Stimulated activated effector memory CD8-positive, alpha-beta T cell treated with anti-CD3 and anti-CD28 coated beads, Interleukin-12 subunit alpha, Interleukin-12 subunit beta, amount 100 ng/mL, for 72 hours (primary cell): Measurements from ENCODE around the gene MRM3.
A peak's percentile ranks its signal among the peaks of the same experiment; 100 is the strongest.
"Not testable (repeated sequence)": the region's sequence is repeated elsewhere in the genome, so short reads cannot be mapped to it uniquely, and the experiment has no call there.

Experiments
- ATAC-seq: fragments of 150-1000 bp; cut with Tn5 transposase; 2 replicates; pipeline ENCODE4 v1.10.0; 2021
- DNase-seq, 2 donors: peaks; one replicate each; pipeline ENCODE4 v3.0.0; 2021 to 2022; ENCODE audit warnings: low spot score in 2 of 2
- H3K27ac Mint-ChIP-seq: one replicate; pipeline ENCODE4 v1.8.0; 2022; ENCODE audit warnings: mild to moderate bottlenecking, mixed read lengths
- H3K36me3 Mint-ChIP-seq: one replicate; pipeline ENCODE4 v1.8.0; 2022; ENCODE audit warnings: mild to moderate bottlenecking, mixed read lengths
- H3K4me1 Mint-ChIP-seq: one replicate; pipeline ENCODE4 v1.8.0; 2022; ENCODE audit warnings: mixed read lengths
- H3K4me3 Mint-ChIP-seq: one replicate; pipeline ENCODE4 v1.8.0; 2022; ENCODE audit warnings: mild to moderate bottlenecking, mixed read lengths
- H3K9me3 Mint-ChIP-seq: one replicate; pipeline ENCODE4 v1.8.0; 2022; ENCODE audit warnings: mixed read lengths

MRM3 gene

DNA sequence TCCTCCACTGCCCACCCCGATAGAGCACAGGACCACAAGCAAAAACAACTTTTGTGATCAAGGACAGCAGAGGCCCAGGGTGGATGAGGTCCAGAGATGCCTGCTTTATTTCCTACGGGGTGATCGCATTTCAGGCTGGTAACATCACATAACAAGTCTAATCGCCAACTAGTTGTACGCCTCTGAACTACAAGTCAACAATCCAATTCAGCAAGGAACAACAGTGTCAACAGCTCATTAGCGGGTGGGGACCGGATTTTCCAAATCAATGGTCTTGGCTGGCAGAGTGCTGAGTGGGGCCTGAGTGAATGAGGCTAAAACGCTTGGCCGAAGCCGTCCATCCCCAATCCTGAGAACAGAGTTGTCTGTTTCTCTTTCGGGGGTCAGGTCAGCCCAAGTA lies 17.1 kb downstream of the MRM3 start:
- no peak overlapping the region for H3K4me3 Mint-ChIP-seq
- no peak for DNase-seq
- peaks cover 6% of the 10 kb centered on the region for H3K4me1 Mint-ChIP-seq
- H3K36me3 Mint-ChIP-seq = no peaks in the 10 kb centered on the region
- ATAC-seq = no peak
- H3K27ac Mint-ChIP-seq = no peak overlapping the region
- H3K9me3 Mint-ChIP-seq = no peaks in the 10 kb centered on the region

DNA sequence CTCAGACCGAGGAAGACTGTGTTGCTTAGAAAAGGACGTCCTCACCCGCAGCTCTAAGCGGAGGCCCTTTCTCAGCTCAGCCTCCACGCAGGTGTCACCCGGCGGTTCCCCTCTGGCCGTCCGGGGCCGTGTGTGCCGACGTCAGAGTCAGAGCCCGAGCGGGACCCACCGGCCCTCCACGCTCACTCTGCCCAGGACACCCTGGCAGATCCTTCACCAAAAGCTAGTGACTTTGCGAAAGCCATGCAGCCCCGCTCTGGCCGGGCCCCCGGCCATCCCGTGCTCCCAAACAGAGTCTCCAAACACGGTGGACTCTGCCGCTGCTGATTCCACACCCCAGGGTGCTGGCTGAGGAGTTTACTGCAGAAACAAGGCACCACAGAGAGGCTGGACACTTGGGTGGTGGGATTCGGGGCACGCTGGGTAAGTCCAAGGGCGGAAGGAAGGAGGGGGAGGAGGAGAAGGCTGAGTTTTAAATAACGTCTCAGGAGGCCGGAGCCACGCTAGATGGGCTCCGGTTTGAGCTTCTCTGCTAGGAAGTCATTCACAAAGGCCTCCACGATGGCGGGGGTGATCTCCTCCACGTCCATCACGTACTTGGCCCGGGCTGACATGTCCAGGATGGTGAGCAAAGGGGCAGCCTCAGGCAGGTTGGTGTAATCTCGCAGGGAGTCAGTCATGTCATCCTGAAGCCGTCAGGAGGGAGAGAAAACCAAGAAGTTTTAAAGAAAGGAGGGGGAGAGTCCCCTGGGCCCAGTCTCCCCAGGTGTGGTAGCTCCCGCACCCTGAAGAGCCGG lies 18.5 kb downstream of the MRM3 start:
- Mint-ChIP-seq H3K27ac (no peak overlapping the region), H3K36me3 (no peaks in the 10 kb centered on the region), H3K9me3 (no peaks in the 10 kb centered on the region), H3K4me1 (no peaks in the 10 kb centered on the region), H3K4me3 (no peak overlapping the region)
- ATAC-seq = no peak
- DNase-seq = no peak

DNA sequence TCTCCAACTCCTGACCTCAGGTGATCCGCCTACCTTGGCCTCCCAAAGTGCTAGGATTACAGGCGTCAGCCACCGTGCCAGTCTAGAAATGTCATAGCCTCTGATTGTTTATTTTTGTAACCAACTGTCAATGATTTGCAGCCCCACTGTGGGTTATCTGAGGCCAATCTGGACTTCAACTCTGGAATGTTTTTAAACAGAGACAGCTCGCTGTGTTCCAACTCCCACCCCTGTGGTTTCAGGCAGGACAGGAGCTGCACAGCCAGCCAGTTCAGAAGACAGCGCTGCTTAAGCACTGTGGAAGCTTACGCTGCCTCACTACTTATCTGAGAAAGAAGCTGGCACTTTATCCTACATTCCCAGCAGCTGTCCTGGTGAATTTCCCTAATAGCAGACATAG lies 19.5 kb downstream of the MRM3 start:
- no peaks in the 10 kb centered on the region for H3K36me3 Mint-ChIP-seq
- no peaks in the 10 kb centered on the region for H3K4me1 Mint-ChIP-seq
- H3K4me3 Mint-ChIP-seq = no peak overlapping the region
- H3K27ac Mint-ChIP-seq = no peak overlapping the region
- DNase-seq (no peak), ATAC-seq (no peak)
- H3K9me3 Mint-ChIP-seq = no peaks in the 10 kb centered on the region

DNA sequence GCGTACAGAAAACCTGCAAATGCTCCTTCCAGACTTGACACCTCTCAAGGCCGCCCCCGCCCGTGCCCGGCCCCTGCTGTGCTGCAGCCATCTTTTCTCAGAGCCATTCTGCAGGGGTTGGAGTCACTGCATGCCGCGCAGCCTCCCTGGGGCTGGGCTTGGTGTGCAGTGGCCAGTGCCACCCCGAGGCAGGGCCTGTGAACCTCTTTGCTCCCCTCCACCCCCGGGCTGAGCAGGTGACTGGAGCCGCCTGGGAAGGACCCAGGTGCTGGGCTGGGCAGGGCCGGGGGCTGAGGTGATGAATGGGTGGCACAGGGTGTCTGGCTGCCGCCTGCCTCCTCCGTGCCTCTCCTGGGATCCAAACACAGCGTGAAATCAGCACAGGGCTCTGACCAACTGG lies 20.3 kb downstream of the MRM3 start:
- Mint-ChIP-seq H3K9me3 (no peaks in the 10 kb centered on the region), H3K36me3 (no peaks in the 10 kb centered on the region), H3K27ac (no peak overlapping the region), H3K4me3 (no peak overlapping the region), H3K4me1 (no peaks in the 10 kb centered on the region)
- DNase-seq = no peak
- ATAC-seq = no peak

DNA sequence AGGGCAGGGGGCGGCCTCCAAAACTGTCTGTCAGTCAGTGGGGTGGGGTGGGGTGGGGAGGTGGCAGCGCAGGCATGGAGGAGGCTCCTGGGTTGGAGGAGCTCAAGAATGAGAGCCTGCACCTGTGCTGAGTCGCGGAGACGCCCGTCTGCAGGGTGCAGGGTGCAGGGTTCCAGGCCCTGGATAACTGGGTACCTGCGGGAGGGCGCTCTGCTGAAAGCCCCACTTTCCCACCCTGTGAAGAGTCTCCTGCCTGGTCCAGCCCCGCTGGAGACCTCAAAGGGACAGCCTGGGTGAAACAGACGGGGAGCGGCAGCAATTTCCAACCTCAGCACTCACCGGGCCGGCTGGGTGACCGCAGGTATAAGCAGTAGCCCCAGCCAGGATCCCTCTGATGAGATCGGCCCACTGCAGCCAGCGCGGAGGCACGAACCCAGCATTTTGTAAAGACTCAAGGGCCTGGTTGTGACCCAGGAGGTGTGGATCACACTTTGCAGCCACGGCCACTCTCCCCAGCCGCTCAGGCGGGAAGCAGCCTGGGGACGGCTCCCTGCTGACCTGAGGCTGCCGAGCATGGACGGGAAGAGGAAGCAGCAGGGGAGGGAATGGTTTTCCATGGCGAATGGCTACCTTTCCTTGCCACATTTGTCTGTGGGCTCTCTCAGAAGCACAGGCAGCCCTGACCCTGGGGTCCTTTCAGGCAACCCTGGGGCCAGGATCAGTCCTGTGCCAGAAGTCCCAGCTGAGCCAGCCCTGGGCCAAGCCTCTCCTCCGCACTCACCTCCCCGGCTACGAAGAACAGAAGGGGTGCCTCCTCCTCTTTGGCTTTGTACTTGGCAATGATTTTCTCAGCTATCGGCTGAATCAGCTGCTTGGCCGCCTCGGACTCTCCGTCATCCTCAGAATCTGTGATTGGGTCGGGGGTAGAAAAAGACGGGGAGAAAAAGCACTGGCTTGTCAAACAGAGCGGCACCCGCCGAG lies 21.0 kb downstream of the MRM3 start:
- no peak for ATAC-seq
- Mint-ChIP-seq H3K9me3 (no peaks in the 10 kb centered on the region), H3K36me3 (no peaks in the 10 kb centered on the region), H3K4me3 (no peak overlapping the region), H3K27ac (no peak overlapping the region), H3K4me1 (no peaks in the 10 kb centered on the region)
- DNase-seq = no peak

DNA sequence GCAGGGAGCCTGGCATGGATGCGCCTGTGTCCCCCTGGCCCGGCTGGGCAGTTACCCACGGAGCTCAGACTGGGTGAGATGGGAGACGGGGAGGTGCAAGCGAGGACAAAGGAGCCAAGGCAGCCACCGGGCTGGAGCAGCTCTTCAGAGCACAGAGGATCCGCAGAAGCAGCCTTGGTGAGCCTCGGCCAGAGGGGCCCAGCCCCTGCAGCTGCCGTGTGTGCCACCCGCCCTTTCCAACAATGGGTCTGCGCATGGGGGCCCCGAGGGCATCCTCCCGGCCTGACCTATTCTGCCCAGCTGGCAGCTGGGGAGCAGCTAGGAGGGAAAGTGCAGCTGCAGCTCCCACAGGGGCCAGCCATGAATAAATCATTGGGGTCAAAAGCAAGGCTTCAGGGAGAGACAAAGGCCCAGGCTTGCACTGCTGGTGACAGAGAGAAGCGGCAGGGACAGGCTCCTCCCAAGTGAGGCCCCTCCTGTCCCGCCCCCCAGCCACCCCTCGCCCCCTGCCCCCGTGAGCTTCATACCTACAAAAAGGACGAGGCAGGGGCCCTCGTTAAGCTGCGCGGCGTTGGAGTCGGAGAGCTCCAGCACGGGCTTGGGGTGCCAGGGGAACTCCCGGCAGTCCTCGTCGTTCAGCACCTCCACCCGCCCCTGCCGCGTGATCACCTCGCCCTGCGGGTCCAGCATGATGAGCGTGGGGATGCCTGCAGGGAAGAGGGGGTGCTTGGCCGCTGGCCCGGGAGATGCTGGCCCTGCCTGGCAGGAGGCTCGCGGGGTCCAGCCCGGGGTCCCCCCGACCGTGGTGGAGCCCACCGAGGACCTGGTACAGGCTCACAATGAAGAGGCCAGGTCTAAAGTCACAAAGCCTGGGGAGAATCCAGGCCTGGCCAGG lies 22.6 kb downstream of the MRM3 start:
- Mint-ChIP-seq H3K9me3 (no peaks in the 10 kb centered on the region), H3K27ac (no peak overlapping the region)

DNA sequence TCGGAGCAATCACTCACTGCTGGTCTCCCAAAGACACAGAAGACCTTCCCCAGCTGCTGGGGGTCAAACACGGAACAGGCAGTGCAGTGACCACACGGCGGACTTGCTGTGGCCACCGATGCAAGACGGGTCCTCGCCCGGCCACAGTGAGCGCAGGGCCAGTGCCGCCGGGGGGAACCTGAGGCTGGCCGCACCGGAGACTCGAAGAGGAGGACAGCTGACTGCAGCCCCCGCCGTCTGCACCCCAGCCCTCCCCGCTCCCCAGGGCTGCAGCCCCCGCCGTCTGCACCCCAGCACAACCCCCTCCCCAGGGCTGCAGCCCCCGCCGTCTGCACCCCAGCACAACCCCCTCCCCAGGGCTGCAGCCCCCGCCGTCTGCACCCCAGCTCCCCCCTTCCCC lies 23.7 kb downstream of the MRM3 start:
- not testable (repeated sequence) for H3K4me3 Mint-ChIP-seq, H3K27ac Mint-ChIP-seq, H3K4me1 Mint-ChIP-seq

More for the DNA sequence above, 22.6 kb downstream of the MRM3 start:
- ATAC-seq (no peak), DNase-seq (no peak)
- Mint-ChIP-seq H3K36me3 (no peaks in the 10 kb centered on the region), H3K4me3 (no peak overlapping the region), H3K4me1 (no peaks in the 10 kb centered on the region)

DNA sequence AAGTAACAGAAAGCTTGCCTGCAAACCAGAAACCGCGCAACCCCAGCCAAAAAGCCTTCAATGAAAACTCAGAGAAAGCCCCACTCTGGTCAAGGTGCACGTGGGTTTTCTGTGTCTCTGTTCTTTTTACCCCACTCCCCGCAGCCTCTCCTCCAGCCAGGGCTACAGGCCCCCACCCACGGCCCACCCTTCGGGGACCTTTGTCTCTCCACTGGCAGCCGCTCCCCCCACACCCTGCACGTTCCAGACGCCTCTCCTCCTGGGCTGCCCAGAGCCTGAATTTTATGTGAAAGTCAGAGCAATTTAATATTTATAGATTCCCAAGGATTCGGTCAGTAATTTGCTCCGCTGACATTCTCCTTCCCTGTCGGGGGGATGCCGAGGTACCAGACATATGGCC lies 24.2 kb downstream of the MRM3 start:
- no peaks in the 10 kb centered on the region for H3K4me1 Mint-ChIP-seq
- no peak for ATAC-seq
- DNase-seq = no peak
- H3K36me3 Mint-ChIP-seq = no peaks in the 10 kb centered on the region
- H3K9me3 Mint-ChIP-seq = no peaks in the 10 kb centered on the region
- H3K27ac Mint-ChIP-seq = no peak overlapping the region
- H3K4me3 Mint-ChIP-seq = no peak overlapping the region

More for the DNA sequence above, 23.7 kb downstream of the MRM3 start:
- H3K36me3 Mint-ChIP-seq, ATAC-seq, H3K9me3 Mint-ChIP-seq, DNase-seq: not testable (repeated sequence)

DNA sequence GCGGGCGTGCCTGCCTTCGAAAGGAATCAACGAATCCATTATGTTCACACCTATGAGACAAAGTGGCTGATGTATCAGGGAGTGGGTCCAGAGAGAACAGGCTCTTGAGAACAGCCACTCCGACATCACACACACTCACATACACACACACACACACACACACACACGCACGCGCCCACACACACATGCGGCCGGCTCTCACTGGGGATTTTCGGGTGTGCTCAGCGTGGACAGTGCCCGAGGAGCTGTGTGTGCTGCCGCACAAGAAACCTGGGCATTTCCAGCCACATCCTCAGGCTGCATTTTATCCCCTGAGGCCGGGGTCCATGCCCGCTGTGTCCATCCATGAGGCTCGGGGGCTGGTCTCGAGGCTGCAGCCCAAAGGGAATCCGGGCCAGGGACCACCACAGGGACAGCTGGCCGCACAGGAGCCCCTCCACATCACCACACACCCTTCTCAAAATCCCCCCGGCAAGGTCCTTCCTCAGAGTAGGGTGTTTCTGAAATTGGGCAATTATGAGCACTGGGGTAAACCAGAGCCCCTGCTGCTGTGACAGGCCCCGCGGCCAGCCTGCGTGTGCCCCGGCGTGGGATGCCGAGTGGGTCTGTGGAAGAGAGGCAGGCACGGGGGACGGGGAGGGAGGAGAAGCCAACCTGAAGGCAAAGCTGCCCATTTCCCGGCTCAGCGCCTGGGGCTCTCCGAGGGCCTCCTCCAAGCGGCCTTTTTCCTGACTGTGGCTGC lies 24.8 kb downstream of the MRM3 start:
- no peaks in the 10 kb centered on the region for H3K9me3 Mint-ChIP-seq
- H3K4me3 Mint-ChIP-seq = no peak overlapping the region
- no peaks in the 10 kb centered on the region for H3K36me3 Mint-ChIP-seq
- no peaks in the 10 kb centered on the region for H3K4me1 Mint-ChIP-seq
- no peak overlapping the region for H3K27ac Mint-ChIP-seq
- DNase-seq = no peak
- ATAC-seq = no peak

DNA sequence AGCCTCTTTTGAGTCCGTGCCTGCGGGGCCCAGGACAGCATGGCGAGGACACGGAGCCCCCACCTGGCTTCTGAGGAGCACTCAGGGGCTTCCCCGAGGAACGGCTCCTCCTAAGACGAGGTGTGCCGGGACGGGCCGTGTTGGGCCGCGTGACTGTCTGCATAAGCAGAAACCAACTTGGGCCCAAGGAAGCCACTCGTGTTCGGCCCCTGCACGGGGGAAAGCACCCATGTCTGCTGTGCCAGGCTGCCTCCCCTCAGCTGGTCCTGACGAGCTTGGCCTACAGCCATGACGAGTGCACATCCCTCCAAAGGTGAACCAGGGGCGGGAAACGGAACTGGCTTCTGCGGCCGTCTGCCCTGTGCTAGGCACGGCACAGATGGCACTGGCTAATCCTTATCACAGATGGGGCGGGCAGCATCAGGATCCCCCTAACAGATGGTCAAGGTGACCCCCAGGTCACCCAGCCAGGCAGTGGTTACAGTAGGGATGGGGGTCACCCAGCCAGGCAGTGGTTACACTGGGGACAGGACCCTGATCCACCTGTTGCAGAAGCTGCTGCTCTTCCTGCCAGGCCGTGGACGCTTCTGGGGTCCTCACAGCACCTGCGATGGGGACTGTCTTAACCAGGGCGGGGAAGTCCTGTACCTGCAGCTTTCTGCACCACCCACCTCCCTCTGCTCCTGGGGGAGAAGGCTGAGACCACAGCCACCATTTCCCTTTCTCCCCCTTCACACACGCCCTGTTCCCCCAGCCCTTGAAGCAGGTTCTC lies 25.6 kb downstream of the MRM3 start:
- peak; percentile 22 for ATAC-seq
- no peak for DNase-seq

DNA sequence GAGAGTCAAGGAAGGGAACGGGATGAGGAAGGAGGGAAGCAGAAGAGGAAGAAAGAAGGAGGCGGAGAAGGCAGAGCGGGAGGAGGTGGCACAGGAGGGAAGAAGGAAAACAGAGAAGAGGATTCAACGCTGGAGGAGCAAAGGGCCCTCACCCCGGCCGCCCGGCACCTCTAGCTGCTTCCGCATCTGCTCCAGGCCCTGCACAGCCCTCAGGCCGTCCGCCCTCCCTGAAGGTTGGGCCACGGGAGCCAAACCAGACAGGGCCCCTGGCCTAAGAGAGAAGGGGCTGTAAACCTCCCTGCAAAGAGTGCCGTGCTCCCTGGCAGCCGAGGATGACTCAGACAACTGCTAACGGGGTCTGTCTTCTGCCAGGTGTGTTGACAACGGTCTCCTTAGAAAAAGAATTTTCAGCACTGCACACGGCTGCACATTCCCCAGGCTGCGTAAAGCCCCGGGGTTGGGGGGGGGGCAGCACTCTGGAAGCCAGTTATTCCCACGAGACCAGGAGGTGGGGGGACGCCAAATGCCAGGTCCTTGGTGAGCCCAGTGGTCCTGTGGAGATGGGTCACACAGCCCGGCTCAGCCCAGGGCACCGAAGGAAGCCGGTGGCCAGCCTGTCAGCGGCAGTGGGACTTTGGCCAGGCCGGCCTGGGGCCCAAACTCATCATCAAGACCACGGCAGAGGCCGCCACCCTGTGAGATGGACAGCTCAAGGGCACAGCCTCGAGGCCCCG lies 29.1 kb downstream of the MRM3 start:
- Mint-ChIP-seq H3K9me3 (no peaks in the 10 kb centered on the region), H3K4me1 (no peaks in the 10 kb centered on the region)

More for the DNA sequence above, 25.6 kb downstream of the MRM3 start:
- Mint-ChIP-seq H3K36me3 (no peaks in the 10 kb centered on the region), H3K9me3 (no peaks in the 10 kb centered on the region), H3K4me3 (no peak overlapping the region), H3K27ac (no peak overlapping the region), H3K4me1 (no peaks in the 10 kb centered on the region)

DNA sequence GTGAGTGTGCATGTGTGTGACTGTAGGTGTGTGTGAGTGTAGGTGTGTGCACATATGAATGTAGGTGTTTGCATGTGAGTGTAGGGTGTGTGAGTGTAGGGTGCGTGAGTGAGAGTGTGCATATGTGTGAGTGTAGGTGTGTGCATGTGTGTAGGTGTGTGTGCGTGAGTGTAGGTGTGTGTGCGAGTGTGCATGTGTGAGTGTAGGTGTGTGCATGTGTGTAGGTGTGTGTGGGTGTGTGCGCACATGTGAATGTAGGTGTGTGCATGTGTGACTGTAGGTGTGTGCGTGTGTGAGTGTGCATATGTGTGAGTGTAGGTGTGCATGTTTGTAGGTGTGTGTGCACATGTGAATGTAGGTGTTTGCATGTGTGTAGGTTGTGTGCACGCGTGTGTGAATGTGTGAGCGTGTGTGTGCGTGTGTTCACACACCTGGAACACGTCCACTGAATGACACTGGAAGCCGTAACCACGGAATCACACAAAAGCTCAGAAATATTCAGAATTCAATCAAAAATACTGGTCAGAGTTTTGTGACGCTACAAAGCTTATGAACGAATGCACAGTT lies 30.6 kb downstream of the MRM3 start:
- H3K27ac Mint-ChIP-seq = no peak overlapping the region
- H3K4me1 Mint-ChIP-seq = no peaks in the 10 kb centered on the region
- H3K36me3 Mint-ChIP-seq = no peaks in the 10 kb centered on the region
- ATAC-seq (no peak), DNase-seq (no peak)
- H3K9me3 Mint-ChIP-seq = no peaks in the 10 kb centered on the region
- H3K4me3 Mint-ChIP-seq = no peak overlapping the region

More for the DNA sequence above, 29.1 kb downstream of the MRM3 start:
- DNase-seq (no peak), ATAC-seq (no peak)
- Mint-ChIP-seq H3K4me3 (no peak overlapping the region), H3K36me3 (no peaks in the 10 kb centered on the region), H3K27ac (no peak overlapping the region)

DNA sequence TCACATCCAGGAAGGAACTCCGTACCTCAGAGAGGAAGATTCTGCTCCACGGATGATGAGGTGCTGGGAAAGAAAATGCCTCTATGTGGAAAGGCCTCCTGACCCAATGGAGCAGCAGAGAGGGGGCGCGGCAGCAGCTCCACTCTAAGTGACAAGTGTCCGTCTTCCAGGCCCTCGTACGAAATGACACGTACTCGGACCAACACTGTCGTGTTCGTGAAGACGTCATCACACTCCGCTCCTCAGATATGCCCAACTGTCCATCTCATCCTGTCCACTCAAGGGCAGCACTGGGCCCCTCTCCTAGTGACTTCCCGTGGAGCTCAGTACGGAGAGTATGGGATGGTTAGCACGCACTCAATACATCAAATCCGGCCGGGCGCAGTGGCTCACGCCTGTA lies 32.2 kb downstream of the MRM3 start:
- no peak overlapping the region for H3K27ac Mint-ChIP-seq
- no peak overlapping the region for H3K4me3 Mint-ChIP-seq
- no peaks in the 10 kb centered on the region for H3K4me1 Mint-ChIP-seq
- no peaks in the 10 kb centered on the region for H3K9me3 Mint-ChIP-seq
- no peaks in the 10 kb centered on the region for H3K36me3 Mint-ChIP-seq
- DNase-seq = no peak
- ATAC-seq = no peak
